ENCODE results near the gene HYAL4. TPM values are rescaled to one million over a fixed set of nuclear protein-coding genes. Genes with fewer than 3 reads are reported as not detected.
"Not testable (repeated sequence)": the region's sequence is repeated elsewhere in the genome, so short reads cannot be mapped to it uniquely, and the experiment has no call there.

Gene HYAL4
- total RNA-seq, 2 experiments from 2014 or later: not detected

DNA sequence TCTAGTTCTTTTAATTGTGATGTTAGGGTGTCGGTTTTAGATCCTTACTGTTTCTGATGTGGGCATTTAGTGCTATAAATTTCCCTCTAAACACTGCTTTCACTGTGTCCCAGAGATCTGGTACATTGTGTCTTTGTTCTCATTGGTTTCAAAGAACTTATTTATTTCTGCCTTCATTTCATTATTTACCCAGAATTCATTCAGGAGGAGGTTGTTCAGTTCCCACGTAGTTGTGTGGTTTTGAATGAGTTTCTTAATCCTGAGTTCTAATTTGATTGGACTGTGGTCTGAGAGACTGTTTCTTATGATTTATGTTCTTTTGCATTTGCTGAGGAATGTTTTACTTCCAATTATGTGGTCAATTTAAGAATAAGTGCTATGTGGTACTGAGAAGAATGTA, 9.3 kb downstream of the HYAL4 start:
- H3K36me3 ChIP-seq (ENCODE audit: insufficient read depth, low read length); H3K79me2 ChIP-seq (ENCODE audit: insufficient read depth, low read depth, low read length); H4K20me1 ChIP-seq (ENCODE audit: insufficient read depth, low read length); H3K9me2 ChIP-seq (ENCODE audit: insufficient read depth, low read length); H3K4me2 ChIP-seq (ENCODE audit: low read length); H3K9me3 ChIP-seq (ENCODE audit: low read length); H3K4me1 ChIP-seq (ENCODE audit: insufficient read depth, low read length, poor library complexity, severe bottlenecking); intact Hi-C loops (cut with micrococcal nuclease; ENCODE audit: unreplicated experiment); DNase-seq (ENCODE audit: low spot score); H2AFZ ChIP-seq (ENCODE audit: low read length); H3K27ac ChIP-seq (ENCODE audit: low read depth, low read length, poor library complexity, severe bottlenecking); BruUV-seq (replicated peaks); CTCF ChIA-PET (ENCODE audit: unreplicated experiment); H3K4me3 ChIP-seq (ENCODE audit: low read depth, low read length, poor library complexity, severe bottlenecking): not testable (repeated sequence)
- POLR2A ChIA-PET: interaction anchor here (0.7 kb wide), 1 partner anchor 33 kb away, joined by 5 read pairs; no protein-coding TSS in a partner anchor

- H3K36me3 ChIP-seq (ENCODE audit: insufficient read depth, low read length); H3K9me2 ChIP-seq (ENCODE audit: insufficient read depth, low read length); H4K20me1 ChIP-seq (ENCODE audit: insufficient read depth, low read length); BruUV-seq (replicated peaks); H3K4me2 ChIP-seq (ENCODE audit: low read length); H3K9me3 ChIP-seq (ENCODE audit: low read length); DNase-seq (ENCODE audit: low spot score); intact Hi-C loops (cut with micrococcal nuclease; ENCODE audit: unreplicated experiment); H2AFZ ChIP-seq (ENCODE audit: low read length); H3K79me2 ChIP-seq (ENCODE audit: insufficient read depth, low read depth, low read length); H3K4me1 ChIP-seq (ENCODE audit: insufficient read depth, low read length, poor library complexity, severe bottlenecking); H3K27ac ChIP-seq (ENCODE audit: low read depth, low read length, poor library complexity, severe bottlenecking); H3K4me3 ChIP-seq (ENCODE audit: low read depth, low read length, poor library complexity, severe bottlenecking); CTCF ChIA-PET (ENCODE audit: unreplicated experiment); POLR2A ChIA-PET: not testable (repeated sequence)
Measured at GRCh38 chr7:123856428-123856827, 11.5 kb downstream of the HYAL4 start.

GRCh38 chr7:123860848-123861247, 15.9 kb downstream of the HYAL4 start:
- H3K27ac ChIP-seq (ENCODE audit: low read depth, low read length, poor library complexity, severe bottlenecking): no peak overlapping the region
- DNase-seq (ENCODE audit: low spot score): no peak
- no peaks in the 10 kb centered on the region for H3K36me3 ChIP-seq (ENCODE audit: insufficient read depth, low read length)
- H3K4me1 ChIP-seq (ENCODE audit: insufficient read depth, low read length, poor library complexity, severe bottlenecking): no peaks in the 10 kb centered on the region
- H3K9me2 ChIP-seq (ENCODE audit: insufficient read depth, low read length): no peaks in the 10 kb centered on the region
- H4K20me1 ChIP-seq (ENCODE audit: insufficient read depth, low read length): no peaks in the 10 kb centered on the region
- ChIA-PET POLR2A (no interaction called here), CTCF (ENCODE audit: unreplicated experiment) (no interaction called here)
- H3K4me2 ChIP-seq (ENCODE audit: low read length): no peak overlapping the region
- no peaks in the 10 kb centered on the region for H3K9me3 ChIP-seq (ENCODE audit: low read length)
- H2AFZ ChIP-seq (ENCODE audit: low read length): no peak overlapping the region
- intact Hi-C loops (cut with micrococcal nuclease; ENCODE audit: unreplicated experiment): loop anchor here (10.0 kb wide), 1 partner anchor 366 kb away; no protein-coding TSS in a partner anchor
- TF ChIP-seq EZH2phosphoT487 (IDR thresholded peaks at IDR 0.05; ENCODE audit: borderline replicate concordance, low read depth, low read length) (no peak), CTCF (conservative IDR thresholded peaks at IDR 0.05; ENCODE audit: low read length) (no peak)
- H3K79me2 ChIP-seq (ENCODE audit: insufficient read depth, low read depth, low read length): no peaks in the 10 kb centered on the region
- H3K4me3 ChIP-seq (ENCODE audit: low read depth, low read length, poor library complexity, severe bottlenecking): no peak overlapping the region
- no TSS peak for BruUV-seq (replicated peaks)

GRCh38 chr7:123862775-123863174, 17.8 kb downstream of the HYAL4 start:
- BruUV-seq (replicated peaks): no TSS peak

More at GRCh38 chr7:123862775-123863174, 17.8 kb downstream of the HYAL4 start:
- Histone ChIP-seq H3K4me2 (ENCODE audit: low read length) (no peak overlapping the region), H3K79me2 (ENCODE audit: insufficient read depth, low read depth, low read length) (no peaks in the 10 kb centered on the region), H3K4me1 (ENCODE audit: insufficient read depth, low read length, poor library complexity, severe bottlenecking) (no peaks in the 10 kb centered on the region), H3K4me3 (ENCODE audit: low read depth, low read length, poor library complexity, severe bottlenecking) (no peak overlapping the region), H4K20me1 (ENCODE audit: insufficient read depth, low read length) (no peaks in the 10 kb centered on the region), H3K27ac (ENCODE audit: low read depth, low read length, poor library complexity, severe bottlenecking) (no peak overlapping the region), H3K9me3 (ENCODE audit: low read length) (no peaks in the 10 kb centered on the region), H2AFZ (ENCODE audit: low read length) (no peak overlapping the region), H3K9me2 (ENCODE audit: insufficient read depth, low read length) (no peaks in the 10 kb centered on the region), H3K36me3 (ENCODE audit: insufficient read depth, low read length) (no peaks in the 10 kb centered on the region)
- CTCF ChIA-PET (ENCODE audit: unreplicated experiment): no interaction called here
- TF ChIP-seq EZH2phosphoT487 (IDR thresholded peaks at IDR 0.05; ENCODE audit: borderline replicate concordance, low read depth, low read length): no peak
- no peak for TF ChIP-seq CTCF (conservative IDR thresholded peaks at IDR 0.05; ENCODE audit: low read length)
- intact Hi-C loops (cut with micrococcal nuclease; ENCODE audit: unreplicated experiment): loop anchor here (10.0 kb wide), 1 partner anchor 368 kb away; no protein-coding TSS in a partner anchor
- POLR2A ChIA-PET: no interaction called here
- no peak for DNase-seq (ENCODE audit: low spot score)
